Activated CD8-positive, alpha-beta memory T cell treated with anti-CD3 and anti-CD28 coated beads, Interleukin-2, amount 10 ng/mL, durations not matched to agents 7 days and 5 days (primary cell): ENCODE data around the gene IFT57. TPM values are rescaled to one million over a fixed set of nuclear protein-coding genes. Genes with fewer than 3 reads are reported as not detected.
"Not testable (repeated sequence)": the region's sequence is repeated elsewhere in the genome, so short reads cannot be mapped to it uniquely, and the experiment has no call there.

Experiments used
- ATAC-seq: fragments of 150-1000 bp; cut with Tn5 transposase; one replicate; pipeline ENCODE4 v1.10.0; 2021; ENCODE audit warnings: moderate library complexity
- CTCF ChIA-PET: fragments of 350-600 bp; sonication (Branson Sonifier 250); formaldehyde crosslinking; loops from one replicate; lab custom pipeline; 2021; ENCODE audit warnings: antibody characterized with exemption; lab: Charles Lee
- DNase-seq: peaks from one replicate; pipeline ENCODE4 v3.0.0-alpha.2; 2020
- H3K27ac Mint-ChIP-seq: one replicate; pipeline ENCODE4 v1.8.0; 2021; ENCODE audit warnings: mild to moderate bottlenecking, mixed read lengths
- H3K27me3 Mint-ChIP-seq: one replicate; pipeline ENCODE4 v1.8.0; 2021; ENCODE audit warnings: mixed read lengths
- H3K36me3 Mint-ChIP-seq: one replicate; pipeline ENCODE4 v1.8.0; 2021; ENCODE audit warnings: mild to moderate bottlenecking, mixed read lengths
- H3K4me1 Mint-ChIP-seq: one replicate; pipeline ENCODE4 v1.8.0; 2021; ENCODE audit warnings: mixed read lengths
- H3K4me3 Mint-ChIP-seq: one replicate; pipeline ENCODE4 v1.8.0; 2021; ENCODE audit warnings: mild to moderate bottlenecking, moderate library complexity, mixed read lengths
- H3K9me3 Mint-ChIP-seq: one replicate; pipeline ENCODE4 v1.8.0; 2022; ENCODE audit warnings: low read depth, mixed read lengths
- total RNA-seq, 2 experiments: library from RNA; stranded (reverse); gene quantifications; one replicate each; pipeline ENCODE4 v1.2.3, GENCODE V29; 2021

The IFT57 gene
- total RNA-seq, 2 experiments from 2014 or later, result 18.5 to 25.1 TPM

- H3K4me1 Mint-ChIP-seq, result peaks cover under 1% of the 10 kb centered on the region
- DNase-seq, result no peak
- H3K4me3 Mint-ChIP-seq, result no peak overlapping the region
- H3K27me3 Mint-ChIP-seq, result no peaks in the 10 kb centered on the region
- no peak for ATAC-seq
- CTCF ChIA-PET, result no interaction called here
- H3K27ac Mint-ChIP-seq, result no peak overlapping the region
- peaks cover 3% of the 10 kb centered on the region for H3K36me3 Mint-ChIP-seq
- H3K9me3 Mint-ChIP-seq, result no peaks in the 10 kb centered on the region
Measured at GRCh38 chr3:108177536-108177935, 44.7 kb downstream of the IFT57 start.

GRCh38 chr3:108175352-108175751 is 46.9 kb downstream of the IFT57 start:
- Mint-ChIP-seq H3K36me3 (peaks cover 5% of the 10 kb centered on the region), H3K27ac (no peak overlapping the region), H3K4me1 (peaks cover 7% of the 10 kb centered on the region), H3K4me3 (no peak overlapping the region), H3K9me3 (no peaks in the 10 kb centered on the region), H3K27me3 (no peaks in the 10 kb centered on the region)
- DNase-seq, result no peak
- CTCF ChIA-PET, result no interaction called here
- no peak for ATAC-seq

GRCh38 chr3:108171106-108171505 is 51.1 kb downstream of the IFT57 start:
- Mint-ChIP-seq H3K27me3 (no peaks in the 10 kb centered on the region), H3K4me1 (peaks cover 7% of the 10 kb centered on the region), H3K9me3 (peaks cover 2% of the 10 kb centered on the region), H3K36me3 (peaks cover 12% of the 10 kb centered on the region), H3K27ac (no peak overlapping the region), H3K4me3 (no peak overlapping the region)
- DNase-seq, result no peak
- CTCF ChIA-PET, result no interaction called here
- ATAC-seq, result no peak

- Mint-ChIP-seq H3K36me3 (peaks cover 14% of the 10 kb centered on the region), H3K27ac (no peak overlapping the region), H3K27me3 (no peaks in the 10 kb centered on the region)
Measured at GRCh38 chr3:108164391-108164790, 57.8 kb downstream of the IFT57 start.

DNA sequence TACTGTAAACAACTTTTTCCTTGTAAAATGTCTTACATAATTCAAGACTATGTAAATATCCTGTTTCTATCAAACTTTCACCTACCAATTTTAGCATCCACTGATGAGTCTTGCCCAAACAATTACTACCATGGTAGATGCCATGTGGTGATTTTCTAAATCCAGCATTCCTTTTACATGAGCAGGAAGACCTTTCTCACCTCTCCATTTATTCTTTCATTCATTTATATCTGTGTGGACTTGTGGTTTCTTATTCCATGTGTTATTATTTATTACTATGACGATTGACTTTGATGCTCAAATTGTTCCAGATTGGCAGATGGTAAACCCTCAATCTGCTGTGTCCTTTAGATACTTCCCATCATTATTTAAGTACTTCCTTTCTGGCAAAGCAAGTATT is 62.4 kb downstream of the IFT57 start:
- CTCF ChIA-PET, result no interaction called here
- Mint-ChIP-seq H3K27me3 (no peaks in the 10 kb centered on the region), H3K27ac (no peak overlapping the region), H3K4me1 (no peaks in the 10 kb centered on the region), H3K4me3 (no peak overlapping the region), H3K36me3 (peaks cover 6% of the 10 kb centered on the region), H3K9me3 (no peaks in the 10 kb centered on the region)
- no peak for DNase-seq
- ATAC-seq, result no peak

More at GRCh38 chr3:108164391-108164790, 57.8 kb downstream of the IFT57 start:
- Mint-ChIP-seq H3K4me1 (no peaks in the 10 kb centered on the region), H3K9me3 (peaks cover 2% of the 10 kb centered on the region), H3K4me3 (no peak overlapping the region)
- no peak for ATAC-seq
- DNase-seq, result no peak
- CTCF ChIA-PET, result interaction anchor here (2.4 kb wide), 1 partner anchor 11 kb away, joined by 8 read pairs; no protein-coding TSS in a partner anchor

- Mint-ChIP-seq H3K4me3 (no peak overlapping the region), H3K27ac (no peak overlapping the region), H3K9me3 (no peaks in the 10 kb centered on the region), H3K4me1 (no peaks in the 10 kb centered on the region), H3K36me3 (peaks cover 6% of the 10 kb centered on the region), H3K27me3 (no peaks in the 10 kb centered on the region)
- DNase-seq (no peak), ATAC-seq (no peak)
- CTCF ChIA-PET, result no interaction called here
Measured at GRCh38 chr3:108159105-108159504, 63.1 kb downstream of the IFT57 start.

GRCh38 chr3:108158251-108158650 is 64.0 kb downstream of the IFT57 start:
- no peak overlapping the region for H3K27ac Mint-ChIP-seq
- H3K27me3 Mint-ChIP-seq, result no peaks in the 10 kb centered on the region
- H3K4me3 Mint-ChIP-seq, result no peak overlapping the region
- DNase-seq (no peak), ATAC-seq (no peak)
- H3K36me3 Mint-ChIP-seq, result peaks cover 6% of the 10 kb centered on the region
- CTCF ChIA-PET, result no interaction called here
- H3K9me3 Mint-ChIP-seq, result no peaks in the 10 kb centered on the region
- peaks cover 2% of the 10 kb centered on the region for H3K4me1 Mint-ChIP-seq

- H3K9me3 Mint-ChIP-seq, result no peaks in the 10 kb centered on the region
- DNase-seq (no peak), ATAC-seq (no peak)
- no peaks in the 10 kb centered on the region for H3K27me3 Mint-ChIP-seq
- H3K4me3 Mint-ChIP-seq, result no peak overlapping the region
- H3K27ac Mint-ChIP-seq, result no peak overlapping the region
- H3K36me3 Mint-ChIP-seq, result peaks cover 6% of the 10 kb centered on the region
- peaks cover 2% of the 10 kb centered on the region for H3K4me1 Mint-ChIP-seq
- CTCF ChIA-PET, result interaction anchor here (1.2 to 2.0 kb wide), 2 partner anchors 66 to 248 kb away, joined by 3 to 7 read pairs; no protein-coding TSS in a partner anchor
Measured at GRCh38 chr3:108157273-108157672, 65.0 kb downstream of the IFT57 start.

GRCh38 chr3:108156312-108156853 is 65.8 kb downstream of the IFT57 start:
- no peak for DNase-seq
- Mint-ChIP-seq H3K27me3 (no peaks in the 10 kb centered on the region), H3K36me3 (peaks cover 5% of the 10 kb centered on the region), H3K4me1 (peaks cover 2% of the 10 kb centered on the region), H3K4me3 (no peak overlapping the region), H3K27ac (no peak overlapping the region), H3K9me3 (no peaks in the 10 kb centered on the region)
- no peak for ATAC-seq
- CTCF ChIA-PET, result interaction anchor here (0.8 to 2.0 kb wide), 5 partner anchors 22 to 321 kb away, joined by 3 to 7 read pairs (median 3); no protein-coding TSS in a partner anchor

DNA sequence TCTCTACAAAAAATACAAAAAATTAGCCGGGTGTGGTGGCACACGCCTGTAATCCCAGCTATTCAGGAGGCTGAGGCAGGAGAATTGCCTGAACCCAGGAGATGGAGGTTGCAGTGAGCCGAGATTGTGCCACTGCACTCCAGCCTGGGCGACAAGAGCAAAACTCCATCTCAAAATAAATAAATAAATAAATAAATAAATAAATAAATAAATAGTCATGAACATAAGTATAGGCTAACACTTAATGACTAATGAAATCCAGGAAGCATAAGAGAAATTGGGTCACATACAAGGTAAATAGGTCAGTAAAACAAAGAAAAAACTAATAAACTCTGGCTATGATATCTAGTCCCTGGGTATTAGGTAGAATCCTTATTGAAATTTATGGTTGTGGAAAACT is 66.6 kb downstream of the IFT57 start:
- H3K27ac Mint-ChIP-seq, H3K9me3 Mint-ChIP-seq, DNase-seq, ATAC-seq, H3K4me3 Mint-ChIP-seq, H3K27me3 Mint-ChIP-seq, H3K4me1 Mint-ChIP-seq, H3K36me3 Mint-ChIP-seq: not testable (repeated sequence)
- CTCF ChIA-PET, result interaction anchor here (1.1 to 2.0 kb wide), 3 partner anchors 21 to 322 kb away, joined by 3 to 7 read pairs (median 4); no protein-coding TSS in a partner anchor

GRCh38 chr3:108153451-108153981 is 68.7 kb downstream of the IFT57 start:
- peak; percentile 76 for ATAC-seq
- Mint-ChIP-seq H3K27ac (no peak overlapping the region), H3K36me3 (no peaks in the 10 kb centered on the region), H3K9me3 (no peaks in the 10 kb centered on the region), H3K4me1 (peaks cover 2% of the 10 kb centered on the region), H3K27me3 (no peaks in the 10 kb centered on the region), H3K4me3 (no peak overlapping the region)
- peak; percentile 73 for DNase-seq
- CTCF ChIA-PET, result interaction anchor here (0.6 to 3.3 kb wide), 22 partner anchors 9 to 325 kb away, joined by 3 to 35 read pairs (median 4); partner anchors contain the start of gene HHLA2

DNA sequence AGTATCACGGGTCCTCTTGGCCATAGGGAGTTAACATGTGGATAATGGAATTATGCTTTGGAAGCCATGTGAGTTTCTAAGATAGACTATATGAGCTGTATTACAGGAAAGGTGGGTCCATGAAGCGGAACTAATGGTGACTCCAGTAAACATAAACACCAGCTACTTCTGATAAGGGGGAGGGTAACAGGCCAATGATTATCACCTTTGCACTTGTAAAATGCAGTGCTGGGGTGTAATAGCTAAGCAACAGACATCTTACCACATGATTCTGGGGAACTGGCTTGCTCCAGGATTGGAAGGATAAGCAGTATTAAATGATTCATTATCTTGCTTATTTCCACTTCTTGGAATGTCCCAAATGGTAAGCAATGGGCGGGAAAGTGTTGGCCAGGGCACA is 70.0 kb downstream of the IFT57 start:
- ATAC-seq (no peak), DNase-seq (no peak)
- no peaks in the 10 kb centered on the region for H3K27me3 Mint-ChIP-seq

GRCh38 chr3:108150200-108150599 is 72.0 kb downstream of the IFT57 start:
- CTCF ChIA-PET, result no interaction called here
- ATAC-seq (no peak), DNase-seq (no peak)
- H3K4me1 Mint-ChIP-seq, result peaks cover 2% of the 10 kb centered on the region
- no peaks in the 10 kb centered on the region for H3K9me3 Mint-ChIP-seq
- no peak overlapping the region for H3K27ac Mint-ChIP-seq
- H3K36me3 Mint-ChIP-seq, result peaks cover 12% of the 10 kb centered on the region
- no peaks in the 10 kb centered on the region for H3K27me3 Mint-ChIP-seq
- no peak overlapping the region for H3K4me3 Mint-ChIP-seq

More for the DNA sequence above, 70.0 kb downstream of the IFT57 start:
- no peak overlapping the region for H3K4me3 Mint-ChIP-seq
- H3K36me3 Mint-ChIP-seq, result no peaks in the 10 kb centered on the region
- no peak overlapping the region for H3K27ac Mint-ChIP-seq
- H3K9me3 Mint-ChIP-seq, result no peaks in the 10 kb centered on the region
- peaks cover 2% of the 10 kb centered on the region for H3K4me1 Mint-ChIP-seq
- CTCF ChIA-PET, result interaction anchor here (1.2 to 3.3 kb wide), 5 partner anchors 26 to 326 kb away, joined by 3 to 35 read pairs (median 5); no protein-coding TSS in a partner anchor

DNA sequence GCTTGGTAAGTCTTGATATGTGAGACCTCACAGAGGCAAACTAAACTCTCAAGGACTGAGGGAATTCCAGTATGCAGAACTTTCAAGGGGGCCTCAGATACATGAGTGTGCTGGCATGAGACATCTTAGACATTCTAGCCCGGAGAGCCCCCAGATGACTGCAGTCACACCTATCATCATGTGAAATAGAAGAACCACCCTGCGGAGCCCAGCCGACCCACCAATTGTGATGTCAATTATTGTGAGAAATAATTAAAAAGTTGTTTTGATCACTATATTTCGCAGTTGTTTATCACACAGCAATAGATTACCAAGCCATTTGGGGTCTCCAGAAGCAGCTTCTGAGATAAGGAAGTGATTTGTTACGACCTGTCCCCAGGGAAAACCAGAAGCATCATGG is 76.1 kb downstream of the IFT57 start:
- H3K9me3 Mint-ChIP-seq, result peaks cover 9% of the 10 kb centered on the region
- DNase-seq (no peak), ATAC-seq (no peak)
- H3K4me1 Mint-ChIP-seq, result no peaks in the 10 kb centered on the region
- no peak overlapping the region for H3K27ac Mint-ChIP-seq
- no peaks in the 10 kb centered on the region for H3K27me3 Mint-ChIP-seq
- H3K4me3 Mint-ChIP-seq, result no peak overlapping the region
- CTCF ChIA-PET, result no interaction called here
- H3K36me3 Mint-ChIP-seq, result peaks cover 23% of the 10 kb centered on the region
